Left ventricle myocardium inferior (tissue), 1 donor: ENCODE data around the gene ATP8A1. TPM values are rescaled to one million over a fixed set of nuclear protein-coding genes. Genes with fewer than 3 reads are reported as not detected.

Experiments used
- DNase-seq: peaks from one replicate; pipeline ENCODE4 v3.0.0-alpha.2; 2020
- H3K27ac ChIP-seq: fragments of 200-600 bp; replicated peaks from 2 replicates; pipeline ENCODE4 v1.8.0; 2021
- H3K27me3 ChIP-seq: fragments of 200-600 bp; 2 replicates; pipeline ENCODE4 v1.8.0; 2021; ENCODE audit warnings: low read depth
- H3K36me3 ChIP-seq: fragments of 200-600 bp; 2 replicates; pipeline ENCODE4 v1.8.0; 2021
- H3K4me1 ChIP-seq: fragments of 200-600 bp; 2 replicates; pipeline ENCODE4 v1.8.0; 2021
- H3K4me3 ChIP-seq: fragments of 200-600 bp; 2 replicates; pipeline ENCODE4 v1.8.0; 2021; ENCODE audit warnings: mild to moderate bottlenecking, moderate library complexity
- H3K9me3 ChIP-seq: fragments of 200-600 bp; replicated peaks from 2 replicates; pipeline ENCODE4 v1.8.0; 2021
- intact Hi-C: fragments of 100-400 bp; cut with micrococcal nuclease; formaldehyde crosslinking; loops from one replicate; pipeline ENCODE4 v1.11.0; 2022
- total RNA-seq: library from RNA; stranded (reverse); fragmentation: NEBNext Ultra II Directional; extraction: Animal tissue kit (Norgen Biotek cat#: 25700); gene quantifications from one replicate; pipeline ENCODE4 v1.2.1, GENCODE V29; 2021
- TF ChIP-seq, protein P1 (sequence below): fragments of 200-600 bp; IDR thresholded peaks from 2 replicates; pipeline ENCODE4 v1.8.0; 2021; ENCODE audit warnings: antibody characterized with exemption, mild to moderate bottlenecking, borderline replicate concordance
- donor health status: DM: no; HTN: yes; CAD: no; lungs with severe emphysema.

The ATP8A1 gene
- total RNA-seq, 1 donor from 2014 or later, result 19.2 TPM

DNA sequence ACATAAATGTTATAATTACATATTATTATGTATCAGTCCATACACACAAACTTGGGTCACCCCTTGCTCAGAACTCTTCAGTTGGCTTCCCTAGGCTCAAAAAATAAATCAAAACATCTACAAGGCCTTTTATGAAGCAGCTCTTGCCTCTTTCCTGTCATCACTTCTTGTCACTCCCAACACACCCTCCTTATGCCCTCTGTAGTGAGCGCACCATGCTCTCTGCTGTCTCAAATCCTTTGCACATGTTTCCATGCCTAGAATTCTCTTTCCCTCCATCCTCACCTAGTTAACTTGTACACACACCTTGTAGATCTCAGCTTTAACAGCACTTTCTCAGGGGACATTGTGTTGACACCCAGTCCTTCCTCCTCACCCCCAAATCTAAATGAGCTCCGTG is 53.0 kb downstream of the ATP8A1 start:
- TF ChIP-seq, protein P1, sequence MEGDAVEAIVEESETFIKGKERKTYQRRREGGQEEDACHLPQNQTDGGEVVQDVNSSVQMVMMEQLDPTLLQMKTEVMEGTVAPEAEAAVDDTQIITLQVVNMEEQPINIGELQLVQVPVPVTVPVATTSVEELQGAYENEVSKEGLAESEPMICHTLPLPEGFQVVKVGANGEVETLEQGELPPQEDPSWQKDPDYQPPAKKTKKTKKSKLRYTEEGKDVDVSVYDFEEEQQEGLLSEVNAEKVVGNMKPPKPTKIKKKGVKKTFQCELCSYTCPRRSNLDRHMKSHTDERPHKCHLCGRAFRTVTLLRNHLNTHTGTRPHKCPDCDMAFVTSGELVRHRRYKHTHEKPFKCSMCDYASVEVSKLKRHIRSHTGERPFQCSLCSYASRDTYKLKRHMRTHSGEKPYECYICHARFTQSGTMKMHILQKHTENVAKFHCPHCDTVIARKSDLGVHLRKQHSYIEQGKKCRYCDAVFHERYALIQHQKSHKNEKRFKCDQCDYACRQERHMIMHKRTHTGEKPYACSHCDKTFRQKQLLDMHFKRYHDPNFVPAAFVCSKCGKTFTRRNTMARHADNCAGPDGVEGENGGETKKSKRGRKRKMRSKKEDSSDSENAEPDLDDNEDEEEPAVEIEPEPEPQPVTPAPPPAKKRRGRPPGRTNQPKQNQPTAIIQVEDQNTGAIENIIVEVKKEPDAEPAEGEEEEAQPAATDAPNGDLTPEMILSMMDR, result no peak
- DNase-seq, result no peak
- intact Hi-C loops, result no loop called here
- Histone ChIP-seq H3K36me3 (no peaks in the 10 kb centered on the region), H3K27me3 (no peaks in the 10 kb centered on the region), H3K27ac (peak overlapping the region; percentile 62), H3K9me3 (no peaks in the 10 kb centered on the region), H3K4me3 (no peak overlapping the region), H3K4me1 (peaks cover 52% of the 10 kb centered on the region)

DNA sequence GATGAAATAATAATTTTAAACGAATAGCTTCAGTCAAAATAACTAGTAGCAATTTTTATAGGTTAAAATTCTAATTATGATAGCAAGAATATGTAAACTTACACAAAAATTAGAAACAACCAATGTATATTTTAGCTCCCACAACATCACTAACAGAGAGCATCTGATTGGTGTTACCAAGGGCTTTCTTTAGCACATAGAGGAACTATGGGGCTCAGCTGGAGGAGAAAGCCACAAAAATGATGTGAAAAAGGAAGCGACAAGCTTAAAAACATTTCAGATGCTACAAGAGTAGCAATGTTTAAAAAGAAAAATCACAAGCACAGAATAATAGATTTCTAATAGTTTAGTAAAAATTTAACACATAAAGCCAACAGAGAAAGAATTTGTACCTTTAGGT is 56.3 kb downstream of the ATP8A1 start:
- H3K4me3 ChIP-seq, result no peak overlapping the region
- TF ChIP-seq, protein P1, result no peak
- no peaks in the 10 kb centered on the region for H3K36me3 ChIP-seq
- no peak for DNase-seq
- no peaks in the 10 kb centered on the region for H3K9me3 ChIP-seq
- intact Hi-C loops, result no loop called here
- no peak overlapping the region for H3K27ac ChIP-seq
- peaks cover 22% of the 10 kb centered on the region for H3K4me1 ChIP-seq
- no peaks in the 10 kb centered on the region for H3K27me3 ChIP-seq

DNA sequence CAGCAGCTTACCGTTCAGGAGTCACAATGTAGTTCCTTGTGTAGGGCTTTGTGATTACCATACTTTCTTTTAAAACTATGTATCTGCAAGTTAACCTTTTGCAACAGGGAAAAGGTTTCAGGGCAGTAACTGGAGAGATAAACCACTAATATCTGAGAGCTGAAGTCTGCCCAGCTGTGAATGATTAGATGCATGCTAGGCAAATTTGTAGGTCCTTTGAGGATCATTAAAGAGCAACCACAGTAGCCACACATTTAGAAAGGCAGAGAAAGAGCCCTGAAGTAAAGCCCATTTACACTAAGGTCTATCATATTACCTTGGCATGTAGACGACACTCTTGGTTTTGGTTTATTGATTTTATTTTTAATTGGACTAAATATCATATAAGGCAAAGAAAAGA is 60.0 kb downstream of the ATP8A1 start:
- intact Hi-C loops, result no loop called here
- Histone ChIP-seq H3K4me1 (peaks cover 8% of the 10 kb centered on the region), H3K27ac (no peak overlapping the region), H3K27me3 (no peaks in the 10 kb centered on the region), H3K4me3 (no peak overlapping the region), H3K36me3 (no peaks in the 10 kb centered on the region), H3K9me3 (no peaks in the 10 kb centered on the region)
- DNase-seq, result no peak
- TF ChIP-seq, protein P1, result no peak

DNA sequence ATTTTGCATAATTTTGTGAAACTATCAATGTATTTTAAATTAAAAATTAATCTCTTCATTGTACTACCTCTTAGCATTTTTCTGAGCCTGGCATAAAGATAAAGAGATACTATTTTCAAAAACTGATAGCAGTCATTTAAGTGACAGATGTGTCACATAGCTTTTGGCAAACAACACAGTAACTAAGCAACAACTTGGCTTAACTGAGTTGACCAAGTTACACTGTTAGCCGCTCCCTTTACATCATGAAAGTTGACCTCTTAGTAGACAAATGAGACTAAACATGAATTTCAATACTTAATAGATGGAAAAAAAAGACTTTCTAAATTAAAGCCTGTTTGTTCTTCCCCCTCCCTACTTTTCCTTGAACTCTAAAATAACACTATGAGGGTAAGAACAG is 62.0 kb downstream of the ATP8A1 start:
- no peaks in the 10 kb centered on the region for H3K27me3 ChIP-seq
- H3K4me3 ChIP-seq, result no peak overlapping the region
- H3K9me3 ChIP-seq, result no peaks in the 10 kb centered on the region
- intact Hi-C loops, result no loop called here
- no peaks in the 10 kb centered on the region for H3K36me3 ChIP-seq
- peaks cover 8% of the 10 kb centered on the region for H3K4me1 ChIP-seq
- TF ChIP-seq, protein P1, result no peak
- DNase-seq, result no peak
- no peak overlapping the region for H3K27ac ChIP-seq

DNA sequence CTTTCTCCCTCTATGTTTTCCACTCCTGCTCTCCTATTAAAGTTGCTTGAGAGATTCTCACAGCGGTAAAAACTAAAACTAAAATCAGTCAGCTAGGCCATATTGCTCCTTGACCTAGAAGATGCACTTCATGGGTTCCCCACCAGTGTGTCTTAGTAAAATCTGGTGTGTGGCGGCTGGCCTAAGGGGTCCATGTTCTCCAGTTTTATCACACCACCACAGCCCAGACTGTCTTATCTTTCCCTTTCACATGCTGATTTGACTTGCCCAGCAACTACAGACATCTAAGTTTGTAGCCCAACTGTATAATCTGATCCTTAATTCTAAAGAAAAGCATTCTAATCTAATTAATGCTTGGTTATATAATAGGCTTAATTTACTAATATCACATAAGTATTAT is 68.0 kb downstream of the ATP8A1 start:
- Histone ChIP-seq H3K9me3 (no peaks in the 10 kb centered on the region), H3K27ac (no peak overlapping the region), H3K4me3 (no peak overlapping the region), H3K36me3 (peaks cover 19% of the 10 kb centered on the region), H3K4me1 (no peaks in the 10 kb centered on the region), H3K27me3 (no peaks in the 10 kb centered on the region)
- intact Hi-C loops, result no loop called here
- TF ChIP-seq, protein P1, result no peak
- no peak for DNase-seq

DNA sequence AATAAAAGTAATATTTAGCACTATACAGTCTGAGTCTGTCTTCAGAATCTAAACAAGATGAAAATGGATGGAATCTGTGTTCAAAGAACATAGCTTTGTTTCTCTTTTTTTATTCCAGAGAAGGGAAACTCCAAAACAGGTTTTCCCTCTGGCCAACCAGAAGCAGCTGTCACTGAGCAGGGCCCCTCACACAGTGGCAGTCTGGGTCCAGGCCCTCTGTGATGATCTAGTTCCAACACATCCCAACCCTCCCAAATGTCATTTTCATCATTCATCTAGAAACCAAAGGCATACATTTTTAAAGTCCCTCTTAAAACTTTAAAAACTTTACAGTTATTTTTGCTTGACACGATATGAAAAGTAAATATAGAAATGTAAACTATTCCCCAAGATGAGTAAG is 70.1 kb downstream of the ATP8A1 start:
- TF ChIP-seq, protein P1, result no peak
- no peak overlapping the region for H3K4me3 ChIP-seq
- H3K27me3 ChIP-seq, result no peaks in the 10 kb centered on the region
- H3K27ac ChIP-seq, result no peak overlapping the region
- no peaks in the 10 kb centered on the region for H3K9me3 ChIP-seq
- H3K4me1 ChIP-seq, result no peaks in the 10 kb centered on the region
- no peak for DNase-seq
- intact Hi-C loops, result no loop called here
- H3K36me3 ChIP-seq, result peaks cover 19% of the 10 kb centered on the region
